Neutrophil (primary cell): ENCODE measurements around the gene SOWAHC.

Experiments used
- H3K27ac ChIP-seq: fragments of 200-600 bp; sonication (generic); 2 replicates; pipeline ENCODE4 v1.5.1; 2016; ENCODE audit warnings: mild to moderate bottlenecking, moderate library complexity
- H3K27me3 ChIP-seq: fragments of 200-600 bp; sonication (generic); 2 replicates; pipeline ENCODE4 v1.6.0; 2016; ENCODE audit warnings: mild to moderate bottlenecking
- H3K36me3 ChIP-seq: fragments of 200-600 bp; sonication (generic); 2 replicates; pipeline ENCODE4 v1.5.1; 2017
- H3K4me1 ChIP-seq, 2 experiments: fragments of 200-600 bp in 1 of 2; sonication (generic) in 1 of 2; 1 replicate in 1 of 2; 2 replicates in 1 of 2; pipeline versions ENCODE4 v1.5.1 to v1.6.1; 2013 to 2016; ENCODE audit warnings: low read depth in 1 of 2, low read length in 1 of 2, mild to moderate bottlenecking in 1 of 2, moderate library complexity in 1 of 2; ENCODE audit not compliant: control insufficient read depth in 1 of 2, insufficient read depth in 1 of 2
- H3K4me3 ChIP-seq, 2 experiments: fragments of 200-600 bp in 1 of 2; sonication (generic) in 1 of 2; 1 replicate in 1 of 2; 2 replicates in 1 of 2; pipeline ENCODE4 v1.5.1; 2013 to 2016; ENCODE audit warnings: low read depth in 1 of 2, low read length in 1 of 2, mild to moderate bottlenecking in 1 of 2, moderate library complexity in 1 of 2
- H3K9me3 ChIP-seq: fragments of 200-600 bp; sonication (generic); 2 replicates; pipeline ENCODE4 v1.5.1; 2016
- TF ChIP-seq, protein P1 (sequence below): fragments of 200-600 bp; sonication (generic); IDR thresholded peaks from 2 replicates; pipeline ENCODE4 v1.5.1; 2016; ENCODE audit warnings: antibody characterized with exemption

The SOWAHC gene

GRCh38 chr2:109646961-109647360 is 32.8 kb downstream of the SOWAHC start:
- TF ChIP-seq, protein P1, sequence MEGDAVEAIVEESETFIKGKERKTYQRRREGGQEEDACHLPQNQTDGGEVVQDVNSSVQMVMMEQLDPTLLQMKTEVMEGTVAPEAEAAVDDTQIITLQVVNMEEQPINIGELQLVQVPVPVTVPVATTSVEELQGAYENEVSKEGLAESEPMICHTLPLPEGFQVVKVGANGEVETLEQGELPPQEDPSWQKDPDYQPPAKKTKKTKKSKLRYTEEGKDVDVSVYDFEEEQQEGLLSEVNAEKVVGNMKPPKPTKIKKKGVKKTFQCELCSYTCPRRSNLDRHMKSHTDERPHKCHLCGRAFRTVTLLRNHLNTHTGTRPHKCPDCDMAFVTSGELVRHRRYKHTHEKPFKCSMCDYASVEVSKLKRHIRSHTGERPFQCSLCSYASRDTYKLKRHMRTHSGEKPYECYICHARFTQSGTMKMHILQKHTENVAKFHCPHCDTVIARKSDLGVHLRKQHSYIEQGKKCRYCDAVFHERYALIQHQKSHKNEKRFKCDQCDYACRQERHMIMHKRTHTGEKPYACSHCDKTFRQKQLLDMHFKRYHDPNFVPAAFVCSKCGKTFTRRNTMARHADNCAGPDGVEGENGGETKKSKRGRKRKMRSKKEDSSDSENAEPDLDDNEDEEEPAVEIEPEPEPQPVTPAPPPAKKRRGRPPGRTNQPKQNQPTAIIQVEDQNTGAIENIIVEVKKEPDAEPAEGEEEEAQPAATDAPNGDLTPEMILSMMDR = no peak
- H3K4me1 ChIP-seq = no peaks in the 10 kb centered on the region
- no peaks in the 10 kb centered on the region for H3K27me3 ChIP-seq

GRCh38 chr2:109647636-109648035 is 33.5 kb downstream of the SOWAHC start:
- Histone ChIP-seq H3K36me3 (no peaks in the 10 kb centered on the region), H3K4me3 (no peak overlapping the region), H3K9me3 (no peaks in the 10 kb centered on the region), H3K27me3 (no peaks in the 10 kb centered on the region), H3K4me1 (no peaks in the 10 kb centered on the region), H3K27ac (no peak overlapping the region)
- TF ChIP-seq, protein P1 = no peak

More at GRCh38 chr2:109646961-109647360, 32.8 kb downstream of the SOWAHC start:
- no peaks in the 10 kb centered on the region for H3K36me3 ChIP-seq
- no peak overlapping the region for H3K4me3 ChIP-seq
- no peaks in the 10 kb centered on the region for H3K9me3 ChIP-seq
- no peak overlapping the region for H3K27ac ChIP-seq

DNA sequence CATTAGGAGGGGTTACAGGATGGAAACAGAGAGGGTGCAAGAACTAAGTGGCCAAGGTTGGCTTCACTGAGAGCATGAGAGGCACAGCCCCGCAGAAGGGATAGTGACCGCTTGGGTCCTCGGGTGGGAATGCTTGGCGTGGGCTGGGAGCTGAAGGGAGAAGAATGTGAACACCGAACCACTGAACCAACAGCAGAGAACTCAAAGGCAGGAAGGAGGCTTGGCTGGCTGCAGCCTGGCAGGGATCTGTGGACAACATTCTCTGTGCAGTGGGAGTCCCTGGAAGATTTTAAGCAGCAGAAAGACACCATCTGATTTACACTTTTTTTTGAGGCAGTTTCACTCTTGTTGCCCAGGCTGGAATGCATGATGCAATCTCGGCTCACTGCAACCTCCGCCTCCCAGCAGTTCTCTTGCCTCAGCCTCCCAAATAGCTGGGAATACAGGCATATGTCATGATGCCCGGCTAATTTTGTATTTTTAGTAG is 33.9 kb downstream of the SOWAHC start:
- H3K4me1 ChIP-seq = no peaks in the 10 kb centered on the region
- no peak overlapping the region for H3K4me3 ChIP-seq
- H3K27ac ChIP-seq = no peak overlapping the region
- no peaks in the 10 kb centered on the region for H3K36me3 ChIP-seq
- H3K27me3 ChIP-seq = no peaks in the 10 kb centered on the region
- no peaks in the 10 kb centered on the region for H3K9me3 ChIP-seq
- TF ChIP-seq, protein P1 = no peak

DNA sequence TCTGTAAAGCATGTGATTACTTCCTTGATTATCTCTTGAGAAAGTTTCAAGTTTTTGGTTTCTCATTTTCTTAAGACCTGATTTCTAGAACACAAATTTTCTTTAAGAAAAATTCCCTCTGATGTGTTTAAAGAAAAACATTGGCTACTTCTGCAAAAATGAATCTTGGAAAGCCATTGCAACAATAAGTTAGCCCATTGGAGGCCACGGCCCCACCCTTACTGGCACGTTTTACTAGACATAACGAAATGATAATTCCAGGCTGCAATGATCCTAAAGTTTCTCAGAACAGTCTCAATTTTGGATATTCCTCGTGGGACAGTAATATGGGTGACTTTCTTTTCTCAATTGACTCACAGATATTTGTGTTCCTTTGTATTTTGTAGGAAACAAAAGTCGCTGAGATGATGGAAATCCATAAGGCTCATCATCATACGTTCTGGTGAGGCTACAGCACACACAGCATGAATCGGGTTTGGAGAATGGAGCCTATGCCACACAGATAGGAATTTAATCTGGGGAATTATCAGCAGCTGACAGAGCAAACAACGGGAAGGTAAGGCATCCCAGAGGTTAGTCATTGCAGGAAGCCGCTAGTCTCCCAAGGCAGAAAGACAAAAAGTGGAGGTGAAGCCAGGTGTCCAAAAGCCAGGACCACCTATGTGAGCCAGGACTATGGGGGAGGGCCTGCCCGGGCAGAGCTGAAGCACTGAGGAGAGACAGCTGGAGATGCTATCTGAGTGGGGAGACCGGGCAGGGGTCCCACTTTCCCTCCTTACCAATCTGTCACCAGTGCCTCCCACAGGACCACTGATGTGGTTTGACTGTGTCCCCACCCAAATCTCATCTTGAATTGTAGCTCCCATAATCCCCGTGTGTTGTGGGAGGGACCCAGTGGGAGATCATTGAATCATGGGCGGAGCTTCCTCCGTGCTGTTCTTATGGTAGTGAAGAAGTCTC is 35.9 kb downstream of the SOWAHC start:
- H3K9me3 ChIP-seq = no peaks in the 10 kb centered on the region
- H3K4me3 ChIP-seq = no peak overlapping the region
- no peaks in the 10 kb centered on the region for H3K27me3 ChIP-seq
- TF ChIP-seq, protein P1 = no peak
- H3K4me1 ChIP-seq = no peaks in the 10 kb centered on the region
- H3K36me3 ChIP-seq = no peaks in the 10 kb centered on the region
- H3K27ac ChIP-seq = no peak overlapping the region

DNA sequence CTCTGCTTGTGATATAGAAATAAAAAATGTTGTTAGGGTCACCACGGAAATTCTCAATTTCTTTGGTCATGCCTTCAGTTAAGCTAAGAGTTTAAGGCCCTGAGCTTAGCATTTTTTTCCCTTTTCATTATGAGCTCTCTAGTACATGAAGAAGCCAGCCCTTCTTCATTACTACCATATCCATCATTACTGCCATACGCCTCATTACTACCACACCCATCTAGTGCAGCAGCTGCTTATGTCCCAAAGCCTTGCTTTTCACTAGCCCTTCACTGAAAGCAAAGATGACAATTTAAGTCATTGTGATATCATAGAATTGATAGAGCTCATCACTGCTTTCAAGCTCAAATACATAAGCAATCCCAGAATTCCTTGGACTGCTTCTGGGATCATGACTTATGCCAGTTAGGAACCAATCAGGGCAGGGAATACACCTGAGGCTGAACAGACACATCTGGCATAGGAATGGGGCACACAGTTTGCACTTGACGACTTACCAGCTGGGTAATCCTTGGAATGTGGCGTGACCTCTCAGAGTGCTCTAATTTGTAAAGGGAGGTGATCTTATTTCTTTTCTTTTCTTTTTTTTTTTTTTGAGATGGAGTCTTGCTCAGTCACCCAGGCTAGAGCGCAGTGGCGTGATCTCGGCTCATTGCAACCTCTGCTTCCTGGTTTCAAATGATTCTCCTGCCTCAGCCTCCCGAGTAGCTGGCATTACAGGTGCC is 40.3 kb downstream of the SOWAHC start:
- Histone ChIP-seq H3K9me3 (no peaks in the 10 kb centered on the region), H3K36me3 (no peaks in the 10 kb centered on the region), H3K27me3 (no peaks in the 10 kb centered on the region), H3K27ac (no peak overlapping the region), H3K4me3 (no peak overlapping the region), H3K4me1 (no peaks in the 10 kb centered on the region)
- TF ChIP-seq, protein P1 = no peak
